Spleen (tissue), 11 donors: Measurements from ENCODE around the gene FBXO34. TPM values are rescaled to one million over a fixed set of nuclear protein-coding genes. Genes with fewer than 3 reads are reported as not detected.

ENCODE experiments used
- DNase-seq: peaks from one replicate; pipeline ENCODE4 v3.0.0-alpha.2; 2020
- H3K27ac ChIP-seq, 8 donors: fragments of 200-600 bp; sonication (generic) in 7 of 8; 1 replicate in 4 of 8; 2 replicates in 4 of 8; pipeline versions ENCODE4 v1.5.0 to v1.8.0; 2016 to 2021; ENCODE audit warnings: inconsistent platforms in 4 of 8, mild to moderate bottlenecking in 4 of 8, moderate library complexity in 1 of 8
- H3K27me3 ChIP-seq, 7 donors: fragments of 200-600 bp; sonication (generic) in 6 of 7; replicated peaks in 1 of 7; 1 replicate in 4 of 7; 2 replicates in 3 of 7; pipeline versions ENCODE4 v1.5.0 to v1.8.0; 2016 to 2021; ENCODE audit warnings: inconsistent platforms in 3 of 7, mild to moderate bottlenecking in 1 of 7
- H3K36me3 ChIP-seq, 6 donors: fragments of 200-600 bp; sonication (generic) in 5 of 6; 1 replicate in 4 of 6; 2 replicates in 2 of 6; pipeline versions ENCODE4 v1.5.0 to v1.8.0; 2016 to 2021; ENCODE audit warnings: inconsistent platforms in 2 of 6
- H3K4me1 ChIP-seq, 6 donors: fragments of 200-600 bp; sonication (generic) in 5 of 6; 1 replicate in 3 of 6; 2 replicates in 3 of 6; pipeline versions ENCODE4 v1.5.0 to v1.8.0; 2016 to 2021; ENCODE audit warnings: inconsistent platforms in 3 of 6
- H3K4me3 ChIP-seq, 8 donors: fragments of 200-600 bp; sonication (generic) in 7 of 8; 1 replicate in 4 of 8; 2 replicates in 4 of 8; pipeline versions ENCODE4 v1.5.0 to v1.8.0; 2016 to 2021; ENCODE audit warnings: inconsistent platforms in 4 of 8, mild to moderate bottlenecking in 4 of 8, moderate library complexity in 2 of 8
- H3K9me3 ChIP-seq, 8 donors: fragments of 200-600 bp; sonication (generic) in 7 of 8; 1 replicate in 4 of 8; 2 replicates in 4 of 8; pipeline versions ENCODE4 v1.5.0 to v1.8.0; 2016 to 2021; ENCODE audit warnings: inconsistent platforms in 4 of 8
- CTCF ChIP-seq, 11 experiments: fragments of 200-600 bp in 7 of 11; fragments of 450-650 bp in 4 of 11; sonication (generic) in 4 of 11; IDR thresholded peaks in 8 of 11; conservative IDR thresholded peaks in 3 of 11; 1 replicate in 7 of 11; 2 replicates in 4 of 11; pipeline versions ENCODE4 v1.4.0 to v1.8.0; 2016 to 2021; ENCODE audit warnings: antibody characterized with exemption in 11 of 11, inconsistent platforms in 4 of 11, mild to moderate bottlenecking in 1 of 11
- POLR2A ChIP-seq, 3 donors: fragments of 450-650 bp; IDR thresholded peaks; one replicate each; pipeline ENCODE4 v1.5.1; 2017; ENCODE audit warnings: antibody characterized with exemption in 3 of 3, mild to moderate bottlenecking in 1 of 3
- POLR2AphosphoS5 ChIP-seq, 3 donors: sonication (generic); formaldehyde crosslinking; IDR thresholded peaks; one replicate each; pipeline ENCODE4 v1.5.1; 2017; ENCODE audit warnings: antibody characterized with exemption in 3 of 3
- WGBS, 5 donors: extraction: QIAGEN DNeasy Blood & Tissue Kit in 3 of 5; methylation state at CpG; one replicate each; pipeline versions ENCODE4 v1.1.5 to v1.1.7; 2013 to 2018; 5-methylcytosine and 5-hydroxymethylcytosine counted together
- intact Hi-C: fragments of 100-400 bp; cut with DNase I; formaldehyde crosslinking; loops from one replicate; pipeline ENCODE4 v1.15.0; 2023; ENCODE audit warnings: low total_unique reads
- polyA plus RNA-seq, 3 donors: library from polyadenylated mRNA; stranded (reverse); fragments of 200-250 nt; gene quantifications; one replicate each; pipeline ENCODE4 v1.2.1, GENCODE V29; 2013
- total RNA-seq, 7 donors: library from RNA; depleted of rRNA in 3 of 7; stranded (reverse); fragments of >200 nt in 3 of 7; fragmentation: NEBNext Ultra II Directional in 4 of 7; extraction: Animal tissue kit (Norgen Biotek cat#: 25700) in 4 of 7; gene quantifications; one replicate each; pipeline versions ENCODE4 v1.1.0 to v1.2.1, GENCODE V29; 2016 to 2021
- donor health status: healthy with polysubstance abuse.
- donor health status: DM: no; HTN: no; CAD: no; lungs with moderate emphysema.
- donor health status: DM: no; HTN: no; CAD: no.
- donor health status: Bipolar disorder and iron deficiency.
- donor health status: healthy.
- donor health status: DM: no; HTN: no; CAD: no.
- donor health status: DM: yes; HTN: yes; CAD: no.

Gene FBXO34
- total and polyA plus RNA-seq, 10 donors = 5.8 to 46.0 (median 26.7) TPM

GRCh38 chr14:55373784-55374705 is 102.8 kb downstream of the FBXO34 start:
- Histone ChIP-seq H3K9me3 (no peaks in the 10 kb centered on the region), H3K4me3 (no peak overlapping the region), H3K4me1 (peaks cover 0 to 7% (median 0%) of the 10 kb centered on the region in 6 donors), H3K27ac (no peak overlapping the region), H3K36me3 (peaks cover 0 to 95% (median 35%) of the 10 kb centered on the region in 6 donors), H3K27me3 (no peaks in the 10 kb centered on the region)
- intact Hi-C loops = no loop called here
- no peak for DNase-seq
- 51 to 76% (median 68%) methylated on average over 5 of the region's 5 CpGs for WGBS, 5 donors
- TF ChIP-seq POLR2A (IDR thresholded peaks at IDR 0.05) (no peak), POLR2AphosphoS5 (IDR thresholded peaks at IDR 0.05) (no peak), CTCF (IDR thresholded peaks at IDR 0.05 in 8 of 11, conservative IDR thresholded peaks at IDR 0.05 in 3 of 11) (no peak)

GRCh38 chr14:55374771-55375170 is 103.5 kb downstream of the FBXO34 start:
- peaks cover 0 to 7% (median 0%) of the 10 kb centered on the region in 6 donors for H3K4me1 ChIP-seq
- intact Hi-C loops = no loop called here
- no peak for DNase-seq
- TF ChIP-seq POLR2AphosphoS5 (IDR thresholded peaks at IDR 0.05) = no peak
- no peak for TF ChIP-seq POLR2A (IDR thresholded peaks at IDR 0.05)
- TF ChIP-seq CTCF (IDR thresholded peaks at IDR 0.05 in 8 of 11, conservative IDR thresholded peaks at IDR 0.05 in 3 of 11) = no peak
- no peak overlapping the region for H3K27ac ChIP-seq
- H3K36me3 ChIP-seq = peaks cover 0 to 95% (median 34%) of the 10 kb centered on the region in 6 donors
- no peak overlapping the region for H3K4me3 ChIP-seq
- no peaks in the 10 kb centered on the region for H3K27me3 ChIP-seq
- WGBS, 5 donors = 80 to 88% (median 83%) methylated on average over 4 of the region's 4 CpGs
- no peaks in the 10 kb centered on the region for H3K9me3 ChIP-seq

GRCh38 chr14:55377236-55377635 is 106.0 kb downstream of the FBXO34 start:
- H3K36me3 ChIP-seq = peaks cover 3 to 99% (median 53%) of the 10 kb centered on the region in 6 donors
- no peak overlapping the region for H3K27ac ChIP-seq

More at GRCh38 chr14:55377236-55377635, 106.0 kb downstream of the FBXO34 start:
- Histone ChIP-seq H3K9me3 (no peaks in the 10 kb centered on the region), H3K4me1 (peaks cover 0 to 7% (median 0%) of the 10 kb centered on the region in 6 donors), H3K27me3 (no peaks in the 10 kb centered on the region), H3K4me3 (no peak overlapping the region)
- DNase-seq = no peak
- TF ChIP-seq CTCF (IDR thresholded peaks at IDR 0.05 in 8 of 11, conservative IDR thresholded peaks at IDR 0.05 in 3 of 11) (no peak), POLR2AphosphoS5 (IDR thresholded peaks at IDR 0.05) (no peak), POLR2A (IDR thresholded peaks at IDR 0.05) (no peak)
- intact Hi-C loops = no loop called here
- 79 to 92% (median 84%) methylated on average over 5 of the region's 5 CpGs for WGBS, 5 donors
